GM23338 (cell line): Measurements from ENCODE around the gene SESN1. TPM values are rescaled to one million over a fixed set of nuclear protein-coding genes. Genes with fewer than 3 reads are reported as not detected.

Experiments
- ATAC-seq: fragments of 200-7000 bp; cut with Tn5 transposase; 3 replicates; pipeline ENCODE4 v1.9.1; 2020
- DNase-seq: peaks from one replicate; pipeline ENCODE4 v3.0.0-alpha.2; 2015; ENCODE audit warnings: low spot score
- H2AFZ ChIP-seq: fragments of 200-600 bp; sonication (generic); 2 replicates; pipeline ENCODE4 v1.8.0; 2016; ENCODE audit warnings: antibody characterized with exemption, mild to moderate bottlenecking, moderate library complexity
- H3F3A ChIP-seq: fragments of 200-600 bp; sonication (generic); replicated peaks from 2 replicates; pipeline ENCODE4 v1.8.0; 2017; ENCODE audit warnings: antibody characterized with exemption, mixed run types, low read depth
- H3K27ac ChIP-seq: fragments of 200-600 bp; sonication (generic); 2 replicates; pipeline ENCODE4 v1.6.1; 2016; ENCODE audit warnings: low read depth
- H3K27me3 ChIP-seq: fragments of 200-600 bp; sonication (generic); 2 replicates; pipeline ENCODE4 v1.8.0; 2016; ENCODE audit warnings: mild to moderate bottlenecking, mixed run types, moderate library complexity; ENCODE audit not compliant: insufficient read depth
- H3K36me3 ChIP-seq: fragments of 200-600 bp; sonication (generic); 2 replicates; pipeline ENCODE4 v1.8.0; 2016; ENCODE audit warnings: mild to moderate bottlenecking; ENCODE audit not compliant: insufficient read depth
- H3K4me1 ChIP-seq: fragments of 200-600 bp; sonication (generic); 2 replicates; pipeline ENCODE4 v1.8.0; 2016; ENCODE audit warnings: mild to moderate bottlenecking, moderate library complexity; ENCODE audit not compliant: insufficient read depth
- H3K4me2 ChIP-seq: fragments of 200-600 bp; sonication (generic); 2 replicates; pipeline ENCODE4 v1.7.1; 2017; ENCODE audit warnings: mixed run types
- H3K4me3 ChIP-seq: fragments of 200-600 bp; sonication (generic); 2 replicates; pipeline ENCODE4 v1.6.1; 2016; ENCODE audit warnings: mixed run types
- H3K79me2 ChIP-seq: fragments of 200-600 bp; sonication (generic); replicated peaks from 2 replicates; pipeline ENCODE4 v1.8.0; 2017; ENCODE audit warnings: mild to moderate bottlenecking; ENCODE audit not compliant: insufficient read depth
- H3K9me2 ChIP-seq: fragments of 200-600 bp; sonication (generic); 2 replicates; pipeline ENCODE4 v1.8.0; 2017; ENCODE audit not compliant: insufficient read depth
- H4K20me1 ChIP-seq: fragments of 200-600 bp; sonication (generic); replicated peaks from 2 replicates; pipeline ENCODE4 v1.8.0; 2017; ENCODE audit warnings: mild to moderate bottlenecking; ENCODE audit not compliant: insufficient read depth
- H3K27ac Mint-ChIP-seq: 2 replicates; pipeline ENCODE4 v1.8.0; 2020; ENCODE audit warnings: inconsistent platforms, mild to moderate bottlenecking, moderate library complexity, mixed read lengths
- H3K27me3 Mint-ChIP-seq: 3 replicates; pipeline ENCODE4 v1.8.0; 2022; ENCODE audit warnings: low read depth, mild to moderate bottlenecking, moderate library complexity, mixed read lengths, inconsistent platforms; ENCODE audit not compliant: insufficient read depth, poor library complexity
- H3K36me3 Mint-ChIP-seq: 3 replicates; pipeline ENCODE4 v1.8.0; 2021; ENCODE audit warnings: low read depth, mild to moderate bottlenecking, inconsistent platforms, moderate library complexity, mixed read lengths
- H3K4me1 Mint-ChIP-seq: 3 replicates; pipeline ENCODE4 v1.8.0; 2020; ENCODE audit warnings: mild to moderate bottlenecking, inconsistent platforms, mixed read lengths
- H3K4me3 Mint-ChIP-seq: 3 replicates; pipeline ENCODE4 v1.8.0; 2021; ENCODE audit warnings: moderate library complexity, mild to moderate bottlenecking, inconsistent platforms, mixed read lengths
- H3K9me3 Mint-ChIP-seq: 3 replicates; pipeline ENCODE4 v1.8.0; 2020; ENCODE audit warnings: moderate library complexity, mild to moderate bottlenecking, inconsistent platforms, mixed read lengths
- EZH2 ChIP-seq: fragments of 200-600 bp; sonication (generic); IDR thresholded peaks from one replicate; pipeline ENCODE4 v1.8.0; 2017; ENCODE audit warnings: antibody characterized with exemption, mild to moderate bottlenecking, low read depth; ENCODE audit not compliant: unreplicated experiment
- EZH2phosphoT487 ChIP-seq: fragments of 200-600 bp; sonication (generic); IDR thresholded peaks from one replicate; pipeline ENCODE4 v1.8.1; 2018; ENCODE audit warnings: antibody characterized with exemption; ENCODE audit not compliant: unreplicated experiment
- ZNF114 ChIP-seq: fragments of 250-450 bp; sonication (Bioruptor Pico); IDR thresholded peaks from 2 replicates; pipeline ENCODE4 v1.5.0; 2020; ENCODE audit warnings: mild to moderate bottlenecking, moderate library complexity
- polyA plus RNA-seq: library from polyadenylated mRNA; unstranded; fragments of >200 nt; fragmentation: Nextera tagmentation; extraction: Ambion mirVana; gene quantifications from 2 replicates; pipeline ENCODE4 v1.2.1, GENCODE V29; 2016
- total RNA-seq: library from RNA; depleted of rRNA; stranded (reverse); fragments of >200 nt; shearing (Covaris generic); gene quantifications from 2 replicates; pipeline ENCODE4 v1.2.3, GENCODE V29; 2014
- TF ChIP-seq, protein P1 (sequence below): fragments of 250-450 bp; sonication (Bioruptor Pico); IDR thresholded peaks from 2 replicates; pipeline ENCODE4 v1.5.0; 2020; ENCODE audit warnings: mild to moderate bottlenecking, moderate library complexity
- TF ChIP-seq, protein P2 (sequence below): IDR thresholded peaks from one replicate; pipeline ENCODE4 v1.6.1; 2018; ENCODE audit warnings: antibody characterized with exemption; ENCODE audit not compliant: unreplicated experiment

SESN1 gene
- total and polyA plus RNA-seq, 2 experiments from 2014 or later, result 26.2 to 36.4 TPM

DNA sequence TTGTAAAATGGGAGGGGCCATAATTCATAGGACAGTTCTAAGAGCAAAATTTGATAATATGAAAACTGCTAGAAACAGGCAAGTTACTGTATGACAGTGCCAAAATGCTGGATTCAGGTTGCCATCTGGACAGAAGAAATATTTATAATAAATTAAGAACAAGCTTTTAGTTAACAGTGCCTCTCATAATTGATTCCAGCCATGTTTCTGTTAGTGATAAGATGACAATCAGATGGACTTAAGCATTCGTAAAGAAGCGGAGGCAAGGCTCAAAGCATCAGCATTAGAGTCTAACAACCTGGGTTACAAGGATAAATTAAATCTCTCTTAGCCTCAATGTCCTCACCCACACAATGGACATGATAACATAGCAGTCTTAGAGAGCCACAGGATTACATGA, 61.0 kb downstream of the SESN1 start (continued):
- TF ChIP-seq, protein P1, sequence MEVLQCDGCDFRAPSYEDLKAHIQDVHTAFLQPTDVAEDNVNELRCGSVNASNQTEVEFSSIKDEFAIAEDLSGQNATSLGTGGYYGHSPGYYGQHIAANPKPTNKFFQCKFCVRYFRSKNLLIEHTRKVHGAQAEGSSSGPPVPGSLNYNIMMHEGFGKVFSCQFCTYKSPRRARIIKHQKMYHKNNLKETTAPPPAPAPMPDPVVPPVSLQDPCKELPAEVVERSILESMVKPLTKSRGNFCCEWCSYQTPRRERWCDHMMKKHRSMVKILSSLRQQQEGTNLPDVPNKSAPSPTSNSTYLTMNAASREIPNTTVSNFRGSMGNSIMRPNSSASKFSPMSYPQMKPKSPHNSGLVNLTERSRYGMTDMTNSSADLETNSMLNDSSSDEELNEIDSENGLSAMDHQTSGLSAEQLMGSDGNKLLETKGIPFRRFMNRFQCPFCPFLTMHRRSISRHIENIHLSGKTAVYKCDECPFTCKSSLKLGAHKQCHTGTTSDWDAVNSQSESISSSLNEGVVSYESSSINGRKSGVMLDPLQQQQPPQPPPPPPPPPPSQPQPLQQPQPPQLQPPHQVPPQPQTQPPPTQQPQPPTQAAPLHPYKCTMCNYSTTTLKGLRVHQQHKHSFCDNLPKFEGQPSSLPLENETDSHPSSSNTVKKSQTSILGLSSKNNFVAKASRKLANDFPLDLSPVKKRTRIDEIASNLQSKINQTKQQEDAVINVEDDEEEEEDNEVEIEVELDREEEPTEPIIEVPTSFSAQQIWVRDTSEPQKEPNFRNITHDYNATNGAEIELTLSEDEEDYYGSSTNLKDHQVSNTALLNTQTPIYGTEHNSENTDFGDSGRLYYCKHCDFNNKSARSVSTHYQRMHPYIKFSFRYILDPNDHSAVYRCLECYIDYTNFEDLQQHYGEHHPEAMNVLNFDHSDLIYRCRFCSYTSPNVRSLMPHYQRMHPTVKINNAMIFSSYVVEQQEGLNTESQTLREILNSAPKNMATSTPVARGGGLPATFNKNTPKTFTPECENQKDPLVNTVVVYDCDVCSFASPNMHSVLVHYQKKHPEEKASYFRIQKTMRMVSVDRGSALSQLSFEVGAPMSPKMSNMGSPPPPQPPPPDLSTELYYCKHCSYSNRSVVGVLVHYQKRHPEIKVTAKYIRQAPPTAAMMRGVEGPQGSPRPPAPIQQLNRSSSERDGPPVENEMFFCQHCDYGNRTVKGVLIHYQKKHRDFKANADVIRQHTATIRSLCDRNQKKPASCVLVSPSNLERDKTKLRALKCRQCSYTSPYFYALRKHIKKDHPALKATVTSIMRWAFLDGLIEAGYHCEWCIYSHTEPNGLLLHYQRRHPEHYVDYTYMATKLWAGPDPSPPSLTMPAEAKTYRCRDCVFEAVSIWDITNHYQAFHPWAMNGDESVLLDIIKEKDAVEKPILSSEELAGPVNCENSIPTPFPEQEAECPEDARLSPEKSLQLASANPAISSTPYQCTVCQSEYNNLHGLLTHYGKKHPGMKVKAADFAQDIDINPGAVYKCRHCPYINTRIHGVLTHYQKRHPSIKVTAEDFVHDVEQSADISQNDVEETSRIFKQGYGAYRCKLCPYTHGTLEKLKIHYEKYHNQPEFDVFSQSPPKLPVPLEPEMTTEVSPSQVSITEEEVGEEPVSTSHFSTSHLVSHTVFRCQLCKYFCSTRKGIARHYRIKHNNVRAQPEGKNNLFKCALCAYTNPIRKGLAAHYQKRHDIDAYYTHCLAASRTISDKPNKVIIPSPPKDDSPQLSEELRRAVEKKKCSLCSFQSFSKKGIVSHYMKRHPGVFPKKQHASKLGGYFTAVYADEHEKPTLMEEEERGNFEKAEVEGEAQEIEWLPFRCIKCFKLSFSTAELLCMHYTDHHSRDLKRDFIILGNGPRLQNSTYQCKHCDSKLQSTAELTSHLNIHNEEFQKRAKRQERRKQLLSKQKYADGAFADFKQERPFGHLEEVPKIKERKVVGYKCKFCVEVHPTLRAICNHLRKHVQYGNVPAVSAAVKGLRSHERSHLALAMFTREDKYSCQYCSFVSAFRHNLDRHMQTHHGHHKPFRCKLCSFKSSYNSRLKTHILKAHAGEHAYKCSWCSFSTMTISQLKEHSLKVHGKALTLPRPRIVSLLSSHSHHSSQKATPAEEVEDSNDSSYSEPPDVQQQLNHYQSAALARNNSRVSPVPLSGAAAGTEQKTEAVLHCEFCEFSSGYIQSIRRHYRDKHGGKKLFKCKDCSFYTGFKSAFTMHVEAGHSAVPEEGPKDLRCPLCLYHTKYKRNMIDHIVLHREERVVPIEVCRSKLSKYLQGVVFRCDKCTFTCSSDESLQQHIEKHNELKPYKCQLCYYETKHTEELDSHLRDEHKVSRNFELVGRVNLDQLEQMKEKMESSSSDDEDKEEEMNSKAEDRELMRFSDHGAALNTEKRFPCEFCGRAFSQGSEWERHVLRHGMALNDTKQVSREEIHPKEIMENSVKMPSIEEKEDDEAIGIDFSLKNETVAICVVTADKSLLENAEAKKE, result no peak
- no peak for TF ChIP-seq EZH2phosphoT487

DNA sequence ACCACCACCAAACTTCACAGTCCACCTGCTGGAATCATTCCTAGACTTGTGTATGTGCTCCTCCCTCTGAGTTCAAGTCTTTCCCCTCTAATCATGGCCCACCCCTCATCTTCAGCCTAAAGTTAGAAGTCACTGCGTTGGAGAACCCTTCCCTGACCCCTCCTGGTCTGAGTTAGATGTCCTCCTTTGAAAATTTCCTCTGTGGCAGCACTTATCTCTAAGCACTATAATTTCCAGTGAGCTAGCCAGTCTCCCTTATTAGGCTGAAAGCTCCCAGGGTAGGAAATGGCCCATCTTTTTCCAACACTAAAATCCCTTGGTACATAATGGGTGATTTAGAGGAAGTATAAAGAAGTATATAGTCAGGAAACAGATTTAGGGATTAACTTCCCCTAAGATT, 63.2 kb downstream of the SESN1 start:
- no peaks in the 10 kb centered on the region for H4K20me1 ChIP-seq
- H3K9me2 ChIP-seq, result no peaks in the 10 kb centered on the region
- no peaks in the 10 kb centered on the region for H3K79me2 ChIP-seq
- Mint-ChIP-seq H3K27ac (no peak overlapping the region), H3K9me3 (no peaks in the 10 kb centered on the region), H3K36me3 (no peaks in the 10 kb centered on the region), H3K4me1 (no peaks in the 10 kb centered on the region), H3K4me3 (no peak overlapping the region), H3K27me3 (peaks cover 2% of the 10 kb centered on the region)
- H3K36me3 ChIP-seq, result no peaks in the 10 kb centered on the region
- no peak overlapping the region for H3K4me2 ChIP-seq
- TF ChIP-seq EZH2 (no peak), ZNF114 (CRISPR knock-in tag) (no peak)
- no peaks in the 10 kb centered on the region for H3K27me3 ChIP-seq
- no peaks in the 10 kb centered on the region for H3F3A ChIP-seq
- DNase-seq (no peak), ATAC-seq (no peak)
- H2AFZ ChIP-seq, result no peak overlapping the region
- no peak overlapping the region for H3K27ac ChIP-seq
- H3K4me1 ChIP-seq, result no peaks in the 10 kb centered on the region
- no peak overlapping the region for H3K4me3 ChIP-seq

DNA sequence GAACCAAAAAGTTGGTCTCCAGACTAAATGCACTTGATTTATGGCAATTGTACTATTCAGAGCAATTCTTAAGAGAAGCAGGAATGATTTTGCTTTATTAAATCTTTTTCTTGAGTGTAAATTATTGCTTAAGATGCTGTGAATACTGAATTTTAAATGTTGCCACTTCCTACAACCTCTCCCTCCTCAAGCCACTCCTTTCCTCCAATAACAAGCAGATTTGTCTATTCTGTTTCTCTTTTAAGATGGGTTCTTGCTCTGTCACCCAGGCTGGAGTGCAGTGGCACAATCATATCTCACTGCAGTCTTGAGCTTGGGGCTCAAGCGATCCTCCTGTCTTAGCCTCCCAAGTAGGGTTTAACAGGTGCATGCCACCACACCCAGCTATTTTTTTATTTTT, 65.3 kb downstream of the SESN1 start:
- no peaks in the 10 kb centered on the region for H3K9me3 Mint-ChIP-seq
- Histone ChIP-seq H3F3A (no peaks in the 10 kb centered on the region), H3K9me2 (no peaks in the 10 kb centered on the region), H4K20me1 (no peaks in the 10 kb centered on the region), H3K27me3 (no peaks in the 10 kb centered on the region), H3K36me3 (no peaks in the 10 kb centered on the region), H3K4me2 (no peak overlapping the region), H3K27ac (no peak overlapping the region), H3K4me1 (no peaks in the 10 kb centered on the region), H3K4me3 (no peak overlapping the region), H3K79me2 (no peaks in the 10 kb centered on the region), H2AFZ (no peak overlapping the region)
- no peak for ATAC-seq
- H3K4me3 Mint-ChIP-seq, result no peak overlapping the region
- H3K4me1 Mint-ChIP-seq, result peaks cover 4% of the 10 kb centered on the region; the same call in 1 of the 3 replicates
- H3K36me3 Mint-ChIP-seq, result no peaks in the 10 kb centered on the region
- peaks cover 2% of the 10 kb centered on the region for H3K27me3 Mint-ChIP-seq
- no peak for DNase-seq
- no peak overlapping the region for H3K27ac Mint-ChIP-seq
- no peak for TF ChIP-seq EZH2
- TF ChIP-seq, protein P2, sequence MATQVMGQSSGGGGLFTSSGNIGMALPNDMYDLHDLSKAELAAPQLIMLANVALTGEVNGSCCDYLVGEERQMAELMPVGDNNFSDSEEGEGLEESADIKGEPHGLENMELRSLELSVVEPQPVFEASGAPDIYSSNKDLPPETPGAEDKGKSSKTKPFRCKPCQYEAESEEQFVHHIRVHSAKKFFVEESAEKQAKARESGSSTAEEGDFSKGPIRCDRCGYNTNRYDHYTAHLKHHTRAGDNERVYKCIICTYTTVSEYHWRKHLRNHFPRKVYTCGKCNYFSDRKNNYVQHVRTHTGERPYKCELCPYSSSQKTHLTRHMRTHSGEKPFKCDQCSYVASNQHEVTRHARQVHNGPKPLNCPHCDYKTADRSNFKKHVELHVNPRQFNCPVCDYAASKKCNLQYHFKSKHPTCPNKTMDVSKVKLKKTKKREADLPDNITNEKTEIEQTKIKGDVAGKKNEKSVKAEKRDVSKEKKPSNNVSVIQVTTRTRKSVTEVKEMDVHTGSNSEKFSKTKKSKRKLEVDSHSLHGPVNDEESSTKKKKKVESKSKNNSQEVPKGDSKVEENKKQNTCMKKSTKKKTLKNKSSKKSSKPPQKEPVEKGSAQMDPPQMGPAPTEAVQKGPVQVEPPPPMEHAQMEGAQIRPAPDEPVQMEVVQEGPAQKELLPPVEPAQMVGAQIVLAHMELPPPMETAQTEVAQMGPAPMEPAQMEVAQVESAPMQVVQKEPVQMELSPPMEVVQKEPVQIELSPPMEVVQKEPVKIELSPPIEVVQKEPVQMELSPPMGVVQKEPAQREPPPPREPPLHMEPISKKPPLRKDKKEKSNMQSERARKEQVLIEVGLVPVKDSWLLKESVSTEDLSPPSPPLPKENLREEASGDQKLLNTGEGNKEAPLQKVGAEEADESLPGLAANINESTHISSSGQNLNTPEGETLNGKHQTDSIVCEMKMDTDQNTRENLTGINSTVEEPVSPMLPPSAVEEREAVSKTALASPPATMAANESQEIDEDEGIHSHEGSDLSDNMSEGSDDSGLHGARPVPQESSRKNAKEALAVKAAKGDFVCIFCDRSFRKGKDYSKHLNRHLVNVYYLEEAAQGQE, result no peak
